Colonic mucosa (tissue), 4 donors: ENCODE results near the gene PRKCH. TPM values are rescaled to one million over a fixed set of nuclear protein-coding genes. Genes with fewer than 3 reads are reported as not detected.

Source experiments
- DNase-seq: peaks from one replicate; pipeline ENCODE4 v3.0.0-alpha.2; 2020
- H3K27ac ChIP-seq: fragments of 200-600 bp; one replicate; pipeline ENCODE4 v1.8.0; 2021
- H3K27me3 ChIP-seq: fragments of 200-600 bp; one replicate; pipeline ENCODE4 v1.8.0; 2021
- H3K36me3 ChIP-seq: fragments of 200-600 bp; one replicate; pipeline ENCODE4 v1.8.0; 2021
- H3K4me1 ChIP-seq: fragments of 200-600 bp; one replicate; pipeline ENCODE4 v1.8.0; 2021; ENCODE audit warnings: mild to moderate bottlenecking
- H3K4me3 ChIP-seq: fragments of 200-600 bp; one replicate; pipeline ENCODE4 v1.8.0; 2021
- H3K9ac ChIP-seq, 2 donors: one replicate each; pipeline ENCODE4 v1.7.0; 2013; ENCODE audit warnings: control low read depth in 2 of 2, low read depth in 2 of 2, low read length in 2 of 2
- H3K9me3 ChIP-seq: fragments of 200-600 bp; one replicate; pipeline ENCODE4 v1.8.0; 2021
- CTCF ChIP-seq: fragments of 200-600 bp; IDR thresholded peaks from one replicate; pipeline ENCODE4 v1.8.0; 2022; ENCODE audit warnings: antibody characterized with exemption, mild to moderate bottlenecking
- intact Hi-C: fragments of 100-400 bp; cut with DNase I; formaldehyde crosslinking; loops from one replicate; pipeline ENCODE4 v1.14.1; 2022
- total RNA-seq, 2 donors: library from RNA; stranded (reverse); fragmentation: NEBNext Ultra II Directional in 1 of 2; extraction: Animal tissue kit (Norgen Biotek cat#: 25700) in 1 of 2; gene quantifications; one replicate each; pipeline ENCODE4 v1.2.1, GENCODE V29; 2021
- donor health status: healthy.
- donor health status: DM: no; HTN: no; CAD: no.
- donor health status: DM: no; HTN: no; CAD: no.

PRKCH gene
- total RNA-seq, 2 donors from 2014 or later: 11.4 to 11.5 TPM

GRCh38 chr14:61557262-61557661 lies 235.9 kb downstream of the PRKCH start:
- H3K4me1 ChIP-seq: peaks cover 18% of the 10 kb centered on the region
- H3K4me3 ChIP-seq: no peak overlapping the region
- intact Hi-C loops: no loop called here

GRCh38 chr14:61557854-61558253 lies 236.5 kb downstream of the PRKCH start:
- Histone ChIP-seq H3K9me3 (no peaks in the 10 kb centered on the region), H3K27me3 (no peaks in the 10 kb centered on the region), H3K9ac (no peak overlapping the region), H3K4me3 (no peak overlapping the region), H3K27ac (no peak overlapping the region), H3K36me3 (no peaks in the 10 kb centered on the region), H3K4me1 (peaks cover 18% of the 10 kb centered on the region)
- no peak for DNase-seq
- no peak for TF ChIP-seq CTCF
- intact Hi-C loops: no loop called here

More at GRCh38 chr14:61557262-61557661, 235.9 kb downstream of the PRKCH start:
- no peak for TF ChIP-seq CTCF
- no peaks in the 10 kb centered on the region for H3K9me3 ChIP-seq
- no peak for DNase-seq
- H3K27ac ChIP-seq: no peak overlapping the region
- H3K27me3 ChIP-seq: no peaks in the 10 kb centered on the region
- H3K36me3 ChIP-seq: no peaks in the 10 kb centered on the region
- H3K9ac ChIP-seq: no peak overlapping the region

GRCh38 chr14:61558271-61558670 lies 236.9 kb downstream of the PRKCH start:
- Histone ChIP-seq H3K4me1 (peaks cover 14% of the 10 kb centered on the region), H3K27ac (no peak overlapping the region), H3K9ac (no peak overlapping the region), H3K4me3 (no peak overlapping the region), H3K36me3 (no peaks in the 10 kb centered on the region), H3K27me3 (no peaks in the 10 kb centered on the region), H3K9me3 (no peaks in the 10 kb centered on the region)
- no peak for TF ChIP-seq CTCF
- intact Hi-C loops: no loop called here
- no peak for DNase-seq

- no peaks in the 10 kb centered on the region for H3K9me3 ChIP-seq
- no peak for DNase-seq
- H3K4me1 ChIP-seq: peaks cover 14% of the 10 kb centered on the region
- H3K4me3 ChIP-seq: no peak overlapping the region
- H3K9ac ChIP-seq: no peak overlapping the region
- H3K27ac ChIP-seq: peak overlapping the region; percentile 87
- intact Hi-C loops: no loop called here
- TF ChIP-seq CTCF: no peak
- no peaks in the 10 kb centered on the region for H3K27me3 ChIP-seq
- H3K36me3 ChIP-seq: no peaks in the 10 kb centered on the region
These were observed 238.3 kb downstream of the PRKCH start for GRCh38 chr14:61559641-61560201.

GRCh38 chr14:61560323-61560722 lies 238.9 kb downstream of the PRKCH start:
- H3K36me3 ChIP-seq: no peaks in the 10 kb centered on the region
- H3K9ac ChIP-seq: peak overlapping the region in 1 of 2 donors; percentile 22
- intact Hi-C loops: no loop called here
- H3K27me3 ChIP-seq: no peaks in the 10 kb centered on the region
- peaks cover 14% of the 10 kb centered on the region for H3K4me1 ChIP-seq
- no peak for TF ChIP-seq CTCF
- DNase-seq: no peak
- peak overlapping the region; percentile 87 for H3K27ac ChIP-seq
- no peaks in the 10 kb centered on the region for H3K9me3 ChIP-seq
- H3K4me3 ChIP-seq: no peak overlapping the region
